GM13976 (cell line): ENCODE results near the gene CSMD2.

Experiments used
- DNase-seq: peaks from one replicate; pipeline ENCODE4 v3.0.0; 2012; ENCODE audit warnings: low spot score
- in situ Hi-C: fragments of 300-500 bp; cut with MboI; formaldehyde crosslinking; loops from one replicate; pipeline ENCODE4 v1.12.0; 2022; ENCODE audit warnings: low sequenced_read_pairs, mixed read lengths, inconsistent platforms; ENCODE audit not compliant: unreplicated experiment
- TF ChIP-seq, protein P1 (sequence below): IDR thresholded peaks from 2 replicates; pipeline ENCODE4 v1.5.1; 2012; ENCODE audit warnings: borderline replicate concordance, mild to moderate bottlenecking; ENCODE audit not compliant: insufficient read depth; ENCODE audit errors: extremely low read depth, missing control alignments, control extremely low read depth

CSMD2 gene

DNA sequence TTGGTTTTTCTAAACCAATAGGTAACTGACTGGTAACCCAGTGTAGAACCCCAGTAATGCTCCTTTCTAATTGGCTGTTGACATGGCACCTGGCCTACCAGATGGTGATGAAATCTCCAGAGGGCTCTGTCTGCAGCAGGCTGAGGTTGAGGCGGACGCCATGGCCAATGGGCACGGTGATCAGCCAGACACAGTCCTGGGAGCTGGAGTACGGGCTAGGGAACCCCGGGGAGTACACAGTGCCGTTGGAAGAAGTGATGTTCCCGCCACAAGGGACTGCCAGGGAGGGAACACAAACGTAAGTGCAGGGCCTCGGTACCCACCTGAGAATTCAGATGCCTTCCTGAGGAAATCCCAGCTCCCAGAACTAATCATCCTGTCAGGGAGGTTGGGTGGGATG is 562.8 kb downstream of the CSMD2 start:
- in situ Hi-C loops, result no loop called here
- no peak for DNase-seq
- TF ChIP-seq, protein P1, sequence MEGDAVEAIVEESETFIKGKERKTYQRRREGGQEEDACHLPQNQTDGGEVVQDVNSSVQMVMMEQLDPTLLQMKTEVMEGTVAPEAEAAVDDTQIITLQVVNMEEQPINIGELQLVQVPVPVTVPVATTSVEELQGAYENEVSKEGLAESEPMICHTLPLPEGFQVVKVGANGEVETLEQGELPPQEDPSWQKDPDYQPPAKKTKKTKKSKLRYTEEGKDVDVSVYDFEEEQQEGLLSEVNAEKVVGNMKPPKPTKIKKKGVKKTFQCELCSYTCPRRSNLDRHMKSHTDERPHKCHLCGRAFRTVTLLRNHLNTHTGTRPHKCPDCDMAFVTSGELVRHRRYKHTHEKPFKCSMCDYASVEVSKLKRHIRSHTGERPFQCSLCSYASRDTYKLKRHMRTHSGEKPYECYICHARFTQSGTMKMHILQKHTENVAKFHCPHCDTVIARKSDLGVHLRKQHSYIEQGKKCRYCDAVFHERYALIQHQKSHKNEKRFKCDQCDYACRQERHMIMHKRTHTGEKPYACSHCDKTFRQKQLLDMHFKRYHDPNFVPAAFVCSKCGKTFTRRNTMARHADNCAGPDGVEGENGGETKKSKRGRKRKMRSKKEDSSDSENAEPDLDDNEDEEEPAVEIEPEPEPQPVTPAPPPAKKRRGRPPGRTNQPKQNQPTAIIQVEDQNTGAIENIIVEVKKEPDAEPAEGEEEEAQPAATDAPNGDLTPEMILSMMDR, result no peak

- in situ Hi-C loops, result no loop called here
- TF ChIP-seq, protein P1, result no peak
- DNase-seq, result no peak
Measured at GRCh38 chr1:33601751-33602150, 563.3 kb downstream of the CSMD2 start.

- DNase-seq, result no peak
- TF ChIP-seq, protein P1, result no peak
- in situ Hi-C loops, result no loop called here
Measured at GRCh38 chr1:33599516-33600115, 565.4 kb downstream of the CSMD2 start.

- no peak for DNase-seq
- TF ChIP-seq, protein P1, result no peak
- in situ Hi-C loops, result no loop called here
Measured at GRCh38 chr1:33588726-33589125, 576.3 kb downstream of the CSMD2 start.

GRCh38 chr1:33586795-33587194 is 578.2 kb downstream of the CSMD2 start:
- DNase-seq, result no peak
- in situ Hi-C loops, result no loop called here
- TF ChIP-seq, protein P1, result no peak

GRCh38 chr1:33586106-33586505 is 578.9 kb downstream of the CSMD2 start:
- TF ChIP-seq, protein P1, result no peak
- in situ Hi-C loops, result no loop called here
- DNase-seq, result no peak
